Ammon's horn (tissue), 1 donor: ENCODE results near the gene B3GNT4.
"Not testable (repeated sequence)": the region's sequence is repeated elsewhere in the genome, so short reads cannot be mapped to it uniquely, and the experiment has no call there.

Experiments used
- DNase-seq: peaks from one replicate; pipeline ENCODE4 v3.0.0-alpha.2; 2016; ENCODE audit warnings: low spot score

Gene B3GNT4

GRCh38 chr12:122225683-122226365 lies 22.3 kb downstream of the B3GNT4 start, which contains the start of gene DIABLO:
Gene DIABLO (minus strand): TSS chr12:122226052. CDS start chr12:122226014, 38 bp downstream.
- peak; percentile 100 for DNase-seq

GRCh38 chr12:122226366-122227125 lies 23.0 kb downstream of the B3GNT4 start:
- DNase-seq: peak; percentile 10

GRCh38 chr12:122227341-122227740 lies 23.8 kb downstream of the B3GNT4 start:
- no peak for DNase-seq

DNA sequence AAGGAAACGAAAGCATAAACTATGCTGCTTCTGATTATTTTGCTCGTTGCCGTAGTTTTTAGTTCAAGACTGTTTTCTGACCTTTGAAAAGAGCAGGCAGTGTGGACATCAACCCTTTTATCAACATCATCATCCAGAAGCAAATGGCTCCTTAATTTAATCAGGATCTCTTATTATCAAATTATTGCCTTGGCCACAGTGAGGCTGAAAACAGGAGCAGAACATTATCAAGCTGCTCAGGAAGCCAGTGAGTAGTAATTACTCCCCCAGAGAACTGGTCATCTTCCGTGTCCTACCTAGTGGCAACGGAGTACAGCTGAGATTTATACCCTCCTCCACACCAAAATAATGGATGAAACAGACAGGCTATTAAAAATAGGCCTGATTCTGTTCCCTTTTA lies 24.6 kb downstream of the B3GNT4 start:
- no peak for DNase-seq

GRCh38 chr12:122230798-122231197 lies 27.3 kb downstream of the B3GNT4 start:
- no peak for DNase-seq

GRCh38 chr12:122232691-122233090 lies 29.2 kb downstream of the B3GNT4 start:
- DNase-seq: no peak

DNA sequence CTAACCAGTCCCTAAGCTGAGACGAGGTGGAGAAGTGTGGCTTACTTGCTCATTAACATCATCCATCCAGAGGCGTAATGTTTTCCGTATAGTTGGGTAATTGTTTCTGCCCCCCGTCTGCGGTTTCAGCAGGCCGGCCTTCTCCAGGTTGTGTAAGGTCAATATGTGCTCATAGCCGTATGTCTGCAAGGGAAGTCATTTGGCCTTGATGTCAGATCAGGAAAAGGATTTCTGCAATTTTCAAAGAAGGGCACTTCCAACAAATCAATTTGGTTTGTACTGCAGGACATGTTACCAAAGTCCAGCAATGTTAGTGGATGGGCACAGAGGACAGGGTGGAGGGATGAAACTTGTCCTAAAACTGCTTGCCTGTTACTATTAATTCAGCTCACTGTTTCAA lies 32.2 kb downstream of the B3GNT4 start:
- no peak for DNase-seq

DNA sequence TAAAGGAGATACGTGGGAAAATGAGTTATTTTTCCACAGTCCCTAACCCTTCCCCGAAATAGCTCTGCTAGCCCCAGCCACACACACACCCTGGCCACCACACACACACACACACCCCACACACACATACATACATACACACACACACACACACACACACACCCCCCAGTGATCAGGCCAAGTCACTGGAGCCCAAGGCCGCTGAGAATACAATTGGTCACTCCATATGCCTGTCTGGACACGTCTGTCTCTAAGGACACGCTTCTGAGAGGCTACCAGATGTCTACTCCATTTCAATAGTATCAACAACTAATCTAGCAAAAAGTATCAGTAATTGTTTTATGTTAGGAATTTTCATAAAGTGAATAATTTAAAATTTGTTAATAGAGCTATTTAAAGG lies 35.4 kb downstream of the B3GNT4 start:
- DNase-seq: no peak

- DNase-seq: no peak
These were observed 40.5 kb downstream of the B3GNT4 start for GRCh38 chr12:122243965-122244364.

GRCh38 chr12:122244565-122245371 lies 41.3 kb downstream of the B3GNT4 start:
- DNase-seq: no peak

DNA sequence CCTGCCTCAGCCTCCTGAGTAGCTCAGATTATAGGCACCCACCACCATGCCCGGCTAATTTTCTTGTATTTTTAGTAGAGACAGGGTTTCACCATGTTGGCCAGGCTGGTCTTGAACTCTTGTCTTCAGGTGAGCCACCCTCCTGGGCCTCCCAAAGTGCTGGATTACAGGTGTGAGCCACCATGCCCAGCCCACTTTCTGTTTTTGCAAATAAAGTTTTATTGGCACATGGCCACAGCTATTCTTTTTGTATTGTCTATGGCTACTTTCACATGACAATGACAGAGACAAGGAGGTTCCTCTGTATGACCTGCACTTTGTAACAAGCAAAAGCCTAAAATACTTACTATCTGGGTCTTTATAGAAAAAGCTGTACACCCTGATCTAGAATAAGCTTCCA lies 42.0 kb downstream of the B3GNT4 start:
- no peak for DNase-seq

DNA sequence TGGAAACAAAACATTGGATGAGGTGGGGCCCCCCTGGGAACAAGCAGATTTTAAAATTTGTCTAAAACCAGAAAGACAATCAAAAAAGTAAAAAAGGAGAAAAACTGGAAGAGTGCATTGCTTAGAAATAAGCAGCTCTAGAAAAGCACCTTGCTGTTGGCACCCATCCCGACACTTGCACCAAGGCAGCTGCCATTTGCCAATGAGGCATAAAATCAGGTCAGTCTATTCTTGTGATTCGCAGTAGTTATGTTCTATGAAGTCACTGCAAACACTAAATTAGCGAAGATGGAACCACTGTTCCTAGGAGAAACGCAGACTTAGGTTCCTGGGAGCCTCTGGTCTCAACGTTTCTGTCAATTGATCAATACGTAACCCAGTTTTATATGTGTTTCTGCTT lies 46.5 kb downstream of the B3GNT4 start:
- DNase-seq: no peak

GRCh38 chr12:122250536-122250935 lies 47.0 kb downstream of the B3GNT4 start:
- DNase-seq: no peak

DNA sequence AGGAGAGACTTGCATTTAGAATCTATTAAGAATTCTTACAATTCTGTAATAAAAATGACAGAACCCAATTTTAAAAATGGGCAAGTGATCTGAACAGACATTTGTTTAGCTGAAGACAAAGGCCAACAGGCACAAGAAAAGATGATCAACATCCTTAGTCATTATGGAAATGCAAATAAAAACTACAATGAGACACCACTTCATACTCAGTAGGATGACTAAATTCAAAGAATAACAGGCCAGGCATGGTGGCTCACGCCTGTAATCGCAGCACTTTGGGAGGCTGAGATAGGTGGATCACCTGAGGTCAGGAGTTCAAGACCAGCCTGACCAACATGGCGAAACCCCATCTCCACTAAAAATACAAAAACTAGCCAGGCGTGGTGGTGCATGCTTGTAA lies 55.0 kb downstream of the B3GNT4 start:
- DNase-seq: not testable (repeated sequence)
